GM21360 (cell line): Measurements from ENCODE around the gene CPOX.

ENCODE experiments used
- ATAC-seq: cut with Tn5 transposase; IDR thresholded peaks from one replicate; pipeline ENCODE4 v1.9.1; 2021; ENCODE audit warnings: mild to moderate bottlenecking, moderate library complexity; ENCODE audit not compliant: unreplicated experiment

CPOX gene

DNA sequence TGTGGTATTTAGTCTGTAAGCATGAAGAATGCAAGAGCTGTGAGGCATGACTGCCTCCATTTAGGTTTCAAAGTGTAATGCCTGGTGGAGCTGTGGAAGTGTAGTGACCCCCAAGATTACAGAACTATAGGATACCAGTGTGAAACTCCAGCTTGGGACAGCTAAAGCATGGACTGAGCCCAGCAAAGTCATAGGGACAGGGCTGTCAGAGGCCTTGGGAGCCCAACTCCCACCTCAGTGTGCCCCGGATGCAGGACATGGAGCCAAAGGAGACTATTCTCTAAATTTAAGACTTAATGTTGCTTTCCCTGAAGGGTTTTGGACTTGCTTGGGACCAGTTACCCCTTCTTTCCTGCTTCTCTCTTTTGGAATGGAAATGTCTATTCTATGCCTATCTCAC, 50.8 kb downstream of the CPOX start:
- no peak for ATAC-seq

DNA sequence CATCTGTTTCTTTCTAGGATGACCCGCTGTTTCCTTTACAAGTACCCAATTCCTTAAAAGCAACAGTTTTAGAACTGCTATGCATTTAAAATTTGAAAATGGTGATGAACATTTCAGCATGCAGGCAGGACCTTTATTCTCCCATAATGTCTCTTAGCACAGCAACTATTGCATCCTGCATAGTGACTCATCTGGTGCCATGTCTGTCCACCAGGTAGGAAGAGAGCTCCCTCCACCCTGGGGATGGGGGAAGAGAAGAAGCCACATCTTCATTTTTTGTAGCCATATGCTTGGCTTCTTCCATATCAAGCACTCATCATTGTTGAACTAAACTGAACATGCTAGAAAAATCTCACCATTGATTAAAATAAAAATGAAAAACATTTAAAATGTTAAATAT, 51.7 kb downstream of the CPOX start:
- no peak for ATAC-seq

DNA sequence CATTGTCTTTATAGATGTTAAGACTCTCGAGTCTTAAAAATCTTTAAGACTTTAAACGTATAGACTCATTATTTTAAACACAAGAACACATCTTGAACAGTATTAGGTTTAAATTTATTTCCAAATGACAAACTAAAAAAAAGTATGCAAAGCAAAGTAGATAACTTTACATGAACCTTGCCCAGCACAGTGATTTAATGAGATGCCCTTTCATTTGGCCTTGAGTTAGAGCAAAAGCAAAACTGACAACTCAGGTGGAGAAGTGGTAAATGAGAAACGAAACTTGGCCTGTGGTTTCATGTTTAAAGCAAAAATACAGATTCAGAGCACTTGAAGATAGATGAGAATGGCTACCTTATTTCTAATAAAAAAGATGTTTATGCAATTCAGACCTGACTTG, 53.1 kb downstream of the CPOX start:
- ATAC-seq = peak; percentile 45

GRCh38 chr3:98536456-98537017, 56.9 kb downstream of the CPOX start:
- peak; percentile 72 for ATAC-seq

DNA sequence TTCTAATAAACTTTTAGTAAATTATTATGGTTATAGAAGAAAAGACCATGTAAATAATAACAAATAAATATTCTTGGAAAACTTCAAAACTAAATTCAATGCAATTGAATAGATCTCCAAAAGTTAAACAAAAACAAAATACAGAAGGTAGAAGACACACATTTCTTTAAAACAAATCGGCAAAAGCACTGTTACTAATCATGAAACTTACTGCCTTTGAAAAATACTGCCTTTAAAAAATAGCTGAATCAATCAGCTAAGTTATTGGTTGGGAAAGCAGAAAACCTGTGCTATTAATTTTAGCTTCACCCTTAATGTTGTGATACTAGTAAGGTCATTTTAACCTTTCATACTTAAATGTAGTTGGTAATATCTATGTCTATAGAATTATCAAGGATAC, 58.7 kb downstream of the CPOX start:
- ATAC-seq = no peak

DNA sequence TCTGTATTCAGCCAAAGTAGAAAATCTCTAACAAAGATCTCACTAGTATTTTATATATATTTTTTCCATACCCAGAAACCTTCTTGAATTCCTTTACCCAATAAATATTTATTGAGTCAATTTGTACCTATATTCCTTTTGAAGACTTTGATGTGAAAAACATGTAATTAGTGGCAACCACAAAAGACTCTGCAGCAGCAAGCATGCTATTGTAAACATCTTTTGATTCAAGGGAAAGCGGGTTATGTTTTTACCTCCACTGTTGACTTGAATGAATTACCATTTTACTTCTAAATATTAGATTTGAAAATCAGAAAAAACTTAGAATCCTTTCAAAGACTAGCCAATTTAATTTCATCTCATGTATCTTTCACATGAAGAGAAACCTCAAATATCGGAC, 59.2 kb downstream of the CPOX start:
- ATAC-seq = no peak

- ATAC-seq = no peak
Measured at GRCh38 chr3:98532709-98533571, 60.5 kb downstream of the CPOX start.

DNA sequence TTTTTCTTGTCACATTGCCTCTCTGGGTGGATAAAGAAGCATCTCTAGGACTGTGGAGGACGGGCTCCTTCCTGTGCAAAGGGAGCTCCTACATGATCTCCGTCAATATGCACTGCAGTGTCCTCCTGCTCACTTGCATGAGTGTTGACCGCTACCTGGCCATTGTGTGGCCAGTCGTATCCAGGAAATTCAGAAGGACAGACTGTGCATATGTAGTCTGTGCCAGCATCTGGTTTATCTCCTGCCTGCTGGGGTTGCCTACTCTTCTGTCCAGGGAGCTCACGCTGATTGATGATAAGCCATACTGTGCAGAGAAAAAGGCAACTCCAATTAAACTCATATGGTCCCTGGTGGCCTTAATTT, 61.2 kb downstream of the CPOX start:
- ATAC-seq = no peak

GRCh38 chr3:98531622-98532274, 61.7 kb downstream of the CPOX start, which contains the start of gene GPR15:
Gene GPR15 (plus strand): TSS chr3:98531978. CDS start chr3:98532034, 56 bp downstream.
- peak; percentile 25 for ATAC-seq

GRCh38 chr3:98530676-98531075, 62.7 kb downstream of the CPOX start:
- no peak for ATAC-seq

DNA sequence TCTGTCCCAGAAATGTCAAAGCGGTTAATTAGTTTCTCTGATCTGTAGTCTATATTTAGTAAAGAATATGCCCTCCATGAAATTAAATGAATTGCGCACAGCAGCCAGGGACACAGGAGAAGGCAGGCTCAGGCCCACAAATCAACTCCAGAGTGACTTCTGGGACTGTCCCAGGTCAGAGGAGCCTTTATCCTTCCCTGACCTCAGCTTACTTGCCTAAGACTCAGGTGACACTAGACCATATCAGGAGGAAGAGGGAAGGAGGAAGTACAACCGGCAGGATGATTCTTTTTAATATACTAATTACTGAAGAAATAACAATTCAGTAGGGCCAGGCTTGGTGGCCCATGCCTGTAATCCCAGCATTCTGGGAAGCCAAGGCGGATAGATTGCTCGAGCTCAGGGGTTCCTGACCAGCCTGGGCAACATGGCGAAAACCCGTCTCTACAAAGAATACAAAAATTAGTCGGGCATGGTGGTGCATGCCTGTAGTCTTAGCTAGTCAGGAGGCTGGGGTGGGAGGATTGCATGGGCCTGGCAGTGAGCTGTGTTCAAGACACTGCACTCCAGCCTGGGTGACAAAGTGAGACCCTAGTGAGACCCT, 63.5 kb downstream of the CPOX start:
- ATAC-seq = no peak
